HG03565 (cell line): ENCODE data around the gene SH2D4B.
"Not testable (repeated sequence)": the region's sequence is repeated elsewhere in the genome, so short reads cannot be mapped to it uniquely, and the experiment has no call there.

Experiments
- ATAC-seq: cut with Tn5 transposase; IDR thresholded peaks from one replicate; pipeline ENCODE4 v1.9.1; 2021; ENCODE audit warnings: mild to moderate bottlenecking, moderate library complexity; ENCODE audit not compliant: unreplicated experiment

SH2D4B gene

GRCh38 chr10:80542053-80542452 lies 4.4 kb downstream of the SH2D4B start:
- ATAC-seq = no peak

- ATAC-seq = no peak
Observed at GRCh38 chr10:80542652-80543318, 5.1 kb downstream of the SH2D4B start.

- ATAC-seq = not testable (repeated sequence)
Observed at GRCh38 chr10:80543319-80543672, 5.6 kb downstream of the SH2D4B start.

DNA sequence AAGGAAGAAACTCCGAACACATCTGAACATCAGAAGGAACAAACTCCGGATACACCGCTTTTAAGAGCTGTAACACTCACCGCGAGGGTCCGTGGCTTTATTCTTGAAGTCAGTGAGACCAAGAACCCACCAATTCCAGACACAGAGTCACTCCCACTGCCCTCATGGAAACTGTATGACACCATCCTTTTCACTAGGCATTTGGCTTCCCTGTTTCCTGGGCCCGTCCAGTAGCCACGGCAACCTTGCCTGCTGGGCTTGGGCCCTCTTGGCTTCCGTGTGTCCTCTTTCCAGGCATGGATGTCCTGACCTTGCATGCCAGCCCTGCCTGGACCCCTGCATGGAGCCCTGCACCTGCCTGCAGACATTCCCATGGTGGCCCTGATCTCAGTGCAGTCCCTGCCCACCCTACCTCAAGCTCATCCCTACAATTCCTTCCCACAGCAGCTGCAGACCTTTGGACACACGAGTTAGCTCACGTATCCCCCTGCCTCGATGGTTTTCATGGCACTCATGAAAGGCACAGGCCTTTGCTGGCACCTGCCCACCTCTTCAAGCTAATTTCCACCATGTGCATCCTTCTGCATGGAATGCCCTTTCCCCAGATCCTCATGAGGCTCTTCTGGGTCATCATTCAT lies 6.7 kb downstream of the SH2D4B start:
- no peak for ATAC-seq

GRCh38 chr10:80545258-80545881 lies 7.7 kb downstream of the SH2D4B start:
- no peak for ATAC-seq

DNA sequence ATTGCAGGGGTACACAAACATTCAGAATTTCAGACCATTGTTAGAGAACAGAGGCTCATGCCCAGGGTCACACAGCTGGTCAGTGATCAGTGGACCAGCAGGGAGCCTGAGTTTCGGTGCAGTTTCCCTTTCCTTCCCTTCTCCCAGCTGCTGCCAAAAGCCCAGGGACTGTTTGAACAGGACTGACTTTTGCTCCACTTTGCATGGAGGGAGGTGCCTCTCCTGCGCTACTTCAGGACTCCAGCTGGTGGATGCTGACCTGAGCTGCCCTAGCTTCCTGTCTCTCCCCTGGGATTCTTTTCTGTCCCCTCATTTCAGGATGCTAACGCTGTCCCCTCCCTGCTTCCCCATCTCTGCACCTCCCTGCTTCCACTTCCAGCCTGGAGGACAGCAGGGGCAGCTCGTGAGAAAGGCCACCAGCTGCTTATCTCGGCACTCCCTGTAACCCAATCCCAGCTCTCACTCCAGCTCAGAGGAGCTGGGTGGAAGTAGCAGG lies 14.5 kb downstream of the SH2D4B start:
- no peak for ATAC-seq

- ATAC-seq = no peak
Observed at GRCh38 chr10:80553436-80553835, 15.7 kb downstream of the SH2D4B start.

DNA sequence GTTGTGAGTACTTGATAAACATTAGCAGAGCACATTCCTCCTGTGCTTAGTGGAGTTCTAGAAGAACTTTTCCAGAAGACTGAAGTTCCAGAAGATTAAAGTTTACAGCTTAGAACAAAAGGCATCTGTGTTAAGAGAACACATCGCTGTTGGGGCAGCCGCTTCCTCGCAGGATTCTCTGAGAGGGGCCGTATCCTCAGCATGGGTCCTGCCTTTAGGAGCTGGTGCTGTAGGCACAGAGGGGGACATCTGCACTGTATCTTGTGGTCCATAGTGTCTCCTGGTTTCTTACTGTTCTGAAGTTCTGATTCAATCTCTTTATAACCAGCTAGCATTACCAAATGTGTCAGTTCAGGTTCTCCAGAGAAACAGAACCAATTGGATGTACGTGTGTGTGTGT lies 16.3 kb downstream of the SH2D4B start:
- no peak for ATAC-seq

DNA sequence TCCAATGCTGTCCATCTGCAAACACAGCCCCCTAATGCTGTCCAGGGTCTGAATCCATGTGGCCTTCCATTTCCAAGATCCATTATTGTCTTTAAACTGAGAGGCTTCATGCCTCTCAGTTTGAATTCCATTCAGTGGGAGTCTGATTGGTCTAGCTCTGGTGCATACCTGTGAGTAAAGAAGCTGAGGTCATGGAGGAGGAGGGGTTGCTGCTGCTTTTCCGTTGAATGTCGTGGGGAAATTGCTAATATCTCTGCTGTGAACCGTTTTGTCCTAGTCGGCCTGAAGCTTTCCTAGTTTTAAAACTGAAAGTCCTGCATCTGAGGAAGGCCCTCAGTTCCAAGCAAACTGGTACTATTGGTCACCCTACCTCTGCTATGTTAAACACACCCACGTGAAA lies 17.7 kb downstream of the SH2D4B start:
- no peak for ATAC-seq

- no peak for ATAC-seq
Observed at GRCh38 chr10:80561950-80562349, 24.2 kb downstream of the SH2D4B start.

- no peak for ATAC-seq
Observed at GRCh38 chr10:80567292-80567691, 29.6 kb downstream of the SH2D4B start.

DNA sequence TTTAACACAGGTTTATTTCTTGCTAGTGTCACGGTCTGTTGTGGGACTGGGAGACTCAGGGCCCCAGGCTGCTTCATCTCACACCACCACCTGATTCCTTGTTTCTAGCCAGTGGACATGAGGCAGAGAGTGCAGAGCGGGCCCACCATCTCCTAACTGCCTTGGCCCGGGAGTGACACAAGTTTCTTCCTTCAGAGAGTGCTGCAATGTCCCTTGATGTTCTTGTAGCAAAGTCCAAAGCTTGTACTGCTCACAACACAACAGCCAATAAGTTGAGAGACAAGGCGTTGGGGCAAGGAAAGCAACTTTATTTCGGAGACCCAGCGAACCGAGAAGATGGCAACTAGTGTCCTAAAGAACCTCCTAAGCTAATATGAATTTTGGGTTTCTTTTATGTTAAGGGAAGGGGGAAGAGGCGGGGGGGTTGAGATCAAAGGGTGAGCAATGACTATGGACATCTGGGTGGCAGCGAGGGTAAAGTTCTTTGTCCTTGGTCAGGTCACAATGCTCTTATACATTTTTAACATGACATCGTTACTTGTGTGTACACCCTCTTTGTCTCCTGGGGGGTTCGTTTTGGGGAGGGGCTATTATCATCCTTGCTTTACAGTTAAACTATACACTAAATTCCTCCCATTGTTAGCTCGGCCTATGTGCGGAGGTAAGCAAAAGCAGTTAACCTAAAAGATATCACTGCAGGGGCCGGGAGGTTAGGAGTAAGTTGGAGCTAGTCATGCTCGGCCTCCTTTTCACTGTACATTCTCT lies 31.6 kb downstream of the SH2D4B start:
- no peak for ATAC-seq

GRCh38 chr10:80571352-80571751 lies 33.6 kb downstream of the SH2D4B start:
- ATAC-seq = no peak

GRCh38 chr10:80579181-80579763 lies 41.6 kb downstream of the SH2D4B start:
- no peak for ATAC-seq

DNA sequence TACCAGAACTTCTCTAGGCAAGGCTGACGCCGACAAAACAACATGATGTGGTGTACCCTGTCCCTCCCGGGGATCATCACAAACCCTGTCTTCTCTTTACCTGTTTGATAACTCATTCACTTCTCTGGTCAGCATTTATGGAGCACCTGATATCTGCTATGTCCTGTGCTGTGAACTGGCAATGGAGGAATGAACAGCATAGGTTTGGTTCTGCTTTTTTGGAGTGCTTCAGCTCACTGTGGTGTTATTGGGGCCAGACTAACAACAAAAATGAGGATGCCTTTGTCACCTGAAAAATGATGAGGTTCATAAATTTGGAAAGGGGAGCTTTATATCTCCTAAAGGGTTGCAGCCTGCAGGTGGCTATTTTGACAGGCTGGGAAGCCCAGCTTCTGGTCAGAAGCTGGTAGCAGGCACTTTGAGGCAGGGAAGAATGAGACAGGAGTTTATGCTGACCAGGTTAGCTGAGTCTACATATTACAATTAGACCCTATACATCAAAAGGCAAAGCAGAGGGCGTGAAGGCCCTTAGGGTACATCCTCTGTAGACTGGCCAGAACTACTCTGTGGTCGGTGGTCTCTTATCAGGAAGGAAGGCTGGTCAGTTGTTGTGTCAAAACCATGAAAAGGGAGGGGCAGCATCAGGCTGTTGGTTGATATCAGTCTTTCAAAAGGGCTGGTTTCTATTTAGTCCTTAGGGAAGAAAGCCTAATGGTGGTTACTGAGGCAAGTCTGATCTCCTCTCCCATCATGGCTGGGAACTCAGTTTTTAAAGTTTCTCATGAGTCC lies 42.3 kb downstream of the SH2D4B start:
- ATAC-seq = no peak

DNA sequence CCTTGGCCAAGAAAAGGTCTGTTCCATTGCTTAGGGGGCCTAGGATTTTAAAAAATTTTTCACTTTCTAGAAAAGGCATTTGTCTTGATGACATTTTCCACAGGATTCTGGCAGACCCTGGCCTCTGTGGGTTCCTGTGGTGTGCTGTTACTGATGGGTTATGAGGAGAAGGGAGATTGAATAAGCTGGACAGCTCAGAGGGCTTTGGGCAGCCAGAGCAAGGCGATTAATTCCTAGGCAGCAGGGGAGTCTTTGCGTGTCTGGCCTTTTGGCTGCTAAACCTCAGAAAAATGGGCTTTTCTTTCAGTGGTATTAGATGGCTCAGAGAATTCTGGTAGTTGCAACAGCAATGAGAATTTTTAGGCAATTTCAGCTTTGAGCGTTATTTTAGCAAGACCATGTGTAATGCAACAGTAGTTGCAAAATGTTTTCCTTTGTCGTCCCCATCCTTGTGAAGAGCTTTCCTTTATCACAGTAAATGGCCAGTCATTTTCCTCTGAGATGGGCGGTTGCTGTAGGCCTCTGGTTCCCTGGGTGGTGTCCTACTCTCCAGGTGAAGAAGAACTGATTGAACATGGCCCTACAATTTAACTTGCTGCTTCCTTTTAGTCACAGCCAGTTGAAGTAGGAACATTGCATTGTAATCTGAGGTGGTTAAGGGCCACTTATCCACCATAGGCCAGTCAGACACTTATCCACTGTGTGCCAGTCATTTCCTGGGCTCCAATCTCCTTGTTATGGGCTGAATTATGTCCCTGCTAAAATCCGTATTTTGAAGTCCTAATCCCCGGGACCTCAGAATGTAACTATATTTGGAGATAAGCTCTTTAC lies 43.2 kb downstream of the SH2D4B start:
- ATAC-seq = no peak

DNA sequence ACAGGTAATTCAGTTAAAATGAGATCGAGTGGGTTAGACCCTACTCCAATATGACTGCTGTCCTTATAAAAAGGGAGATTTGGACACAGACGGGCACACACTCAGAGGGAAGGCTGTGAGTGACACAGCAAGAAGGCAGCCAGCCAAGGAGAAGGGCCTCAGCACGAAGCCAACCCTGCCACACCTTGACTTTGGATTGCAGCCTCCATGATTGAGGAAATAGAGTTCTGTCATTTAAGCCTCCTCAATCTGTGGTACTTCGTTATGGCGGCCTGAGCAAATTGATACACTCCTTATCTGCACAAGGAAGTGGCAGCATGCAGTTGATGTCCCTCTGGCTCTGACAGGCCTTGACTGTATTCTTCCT lies 43.8 kb downstream of the SH2D4B start:
- no peak for ATAC-seq

- ATAC-seq = no peak
Observed at GRCh38 chr10:80582286-80582960, 44.7 kb downstream of the SH2D4B start.

- ATAC-seq = no peak
Observed at GRCh38 chr10:80583685-80584084, 46.0 kb downstream of the SH2D4B start.
